Vagina (tissue), 2 donors: ENCODE data around the gene GGNBP2.

Source experiments
- CTCF ChIP-seq, 3 experiments: fragments of 450-650 bp in 2 of 3; fragments of 200-600 bp in 1 of 3; sonication (generic) in 1 of 3; IDR thresholded peaks; one replicate each; pipeline ENCODE4 v1.5.1; 2017 to 2019; ENCODE audit warnings: antibody characterized with exemption in 3 of 3, mild to moderate bottlenecking in 2 of 3, moderate library complexity in 2 of 3
- POLR2AphosphoS5 ChIP-seq, 2 donors: sonication (generic); formaldehyde crosslinking; IDR thresholded peaks; one replicate each; pipeline ENCODE4 v1.9.0; 2017; ENCODE audit warnings: antibody characterized with exemption in 2 of 2, mild to moderate bottlenecking in 2 of 2, low read depth in 1 of 2; ENCODE audit not compliant: insufficient read depth in 1 of 2

GRCh38 chr17:36614081-36614480 is 69.4 kb downstream of the GGNBP2 start:
- no peak for TF ChIP-seq CTCF (IDR thresholded peaks at IDR 0.05)
- no peak for TF ChIP-seq POLR2AphosphoS5 (IDR thresholded peaks at IDR 0.05; ENCODE audit: insufficient read depth in 1 of 2, low read depth in 1 of 2)
